Neural progenitor cell (in vitro differentiated cells): ENCODE results near the gene MFSD6L. TPM values are rescaled to one million over a fixed set of nuclear protein-coding genes. Genes with fewer than 3 reads are reported as not detected.
A peak's percentile ranks its signal among the peaks of the same experiment; 100 is the strongest.

Experiments
- DNase-seq: peaks from one replicate; pipeline ENCODE4 v3.0.0-alpha.2; 2016; ENCODE audit warnings: low spot score
- H2AFZ ChIP-seq: fragments of 200-600 bp; sonication (generic); replicated peaks from 2 replicates; pipeline ENCODE4 v1.6.1; 2016; ENCODE audit warnings: antibody characterized with exemption
- H3F3A ChIP-seq: fragments of 200-600 bp; sonication (generic); 2 replicates; pipeline ENCODE4 v1.6.1; 2016; ENCODE audit warnings: antibody characterized with exemption, low read depth
- H3K27ac ChIP-seq: fragments of 200-600 bp; sonication (generic); 2 replicates; pipeline ENCODE4 v1.5.1; 2016; ENCODE audit warnings: mild to moderate bottlenecking
- H3K27me3 ChIP-seq: fragments of 200-600 bp; sonication (generic); 2 replicates; pipeline ENCODE4 v1.6.1; 2016; ENCODE audit warnings: mild to moderate bottlenecking, moderate library complexity
- H3K36me3 ChIP-seq: fragments of 200-600 bp; sonication (generic); 2 replicates; pipeline ENCODE4 v1.5.1; 2016
- H3K4me1 ChIP-seq: fragments of 200-600 bp; sonication (generic); 2 replicates; pipeline ENCODE4 v1.6.1; 2016; ENCODE audit warnings: mixed run types
- H3K4me2 ChIP-seq: fragments of 200-600 bp; sonication (generic); 2 replicates; pipeline ENCODE4 v1.6.1; 2016
- H3K4me3 ChIP-seq: fragments of 200-600 bp; sonication (generic); 2 replicates; pipeline ENCODE4 v1.5.1; 2016
- H3K79me2 ChIP-seq: fragments of 200-600 bp; sonication (generic); 2 replicates; pipeline ENCODE4 v1.6.1; 2016; ENCODE audit warnings: low read depth
- H3K9ac ChIP-seq: fragments of 200-600 bp; sonication (generic); 2 replicates; pipeline ENCODE4 v1.6.1; 2016
- H3K9me3 ChIP-seq: fragments of 200-600 bp; sonication (generic); 2 replicates; pipeline ENCODE4 v1.5.1; 2016; ENCODE audit warnings: low read depth
- H4K20me1 ChIP-seq: fragments of 200-600 bp; sonication (generic); 2 replicates; pipeline ENCODE4 v1.6.1; 2016; ENCODE audit warnings: low read depth
- H3K27ac Mint-ChIP-seq: 3 replicates; pipeline ENCODE4 v1.8.0; 2021; ENCODE audit warnings: mixed read lengths
- H3K27me3 Mint-ChIP-seq: 2 replicates; pipeline ENCODE4 v1.8.0; 2022; ENCODE audit warnings: low read depth, mild to moderate bottlenecking, inconsistent platforms, moderate library complexity, mixed read lengths; ENCODE audit not compliant: insufficient read depth
- H3K36me3 Mint-ChIP-seq: 3 replicates; pipeline ENCODE4 v1.8.0; 2021; ENCODE audit warnings: mixed read lengths
- H3K4me1 Mint-ChIP-seq: 3 replicates; pipeline ENCODE4 v1.8.0; 2021; ENCODE audit warnings: mixed read lengths
- H3K4me3 Mint-ChIP-seq: 3 replicates; pipeline ENCODE4 v1.8.0; 2021; ENCODE audit warnings: mild to moderate bottlenecking, moderate library complexity, mixed read lengths
- H3K9me3 Mint-ChIP-seq: 3 replicates; pipeline ENCODE4 v1.8.0; 2020; ENCODE audit warnings: mixed read lengths
- CTCF ChIP-seq: fragments of 200-600 bp; sonication (generic); IDR thresholded peaks from 2 replicates; pipeline ENCODE4 v1.5.1; 2017; ENCODE audit warnings: antibody characterized with exemption, mild to moderate bottlenecking
- EZH2 ChIP-seq: fragments of 200-600 bp; sonication (generic); IDR thresholded peaks from 2 replicates; pipeline ENCODE4 v1.6.1; 2017; ENCODE audit warnings: antibody characterized with exemption, mild to moderate bottlenecking, moderate library complexity
- EZH2phosphoT487 ChIP-seq: fragments of 200-600 bp; sonication (generic); IDR thresholded peaks from 2 replicates; pipeline ENCODE4 v1.6.1; 2017; ENCODE audit warnings: antibody characterized with exemption
- total RNA-seq: library from RNA; depleted of rRNA; stranded (reverse); fragments of >200 nt; gene quantifications from 2 replicates; pipeline ENCODE4 v1.2.3, GENCODE V29; 2015; ENCODE audit warnings: low replicate concordance

Gene MFSD6L
- total RNA-seq, 1 donor from 2014 or later = not detected

GRCh38 chr17:8791248-8791909 is 7.8 kb downstream of the MFSD6L start:
- Mint-ChIP-seq H3K4me1 (peaks cover 9% of the 10 kb centered on the region), H3K36me3 (no peaks in the 10 kb centered on the region), H3K27ac (no peak overlapping the region), H3K4me3 (no peak overlapping the region), H3K27me3 (peaks cover 2% of the 10 kb centered on the region), H3K9me3 (peaks cover 3% of the 10 kb centered on the region)
- Histone ChIP-seq H3K9ac (no peak overlapping the region), H3K27ac (no peak overlapping the region), H4K20me1 (no peaks in the 10 kb centered on the region), H3K27me3 (no peaks in the 10 kb centered on the region), H3K4me3 (no peak overlapping the region), H3K9me3 (no peaks in the 10 kb centered on the region), H3K79me2 (no peaks in the 10 kb centered on the region), H3K4me2 (no peak overlapping the region), H3F3A (no peaks in the 10 kb centered on the region), H2AFZ (no peak overlapping the region), H3K4me1 (peaks cover 6% of the 10 kb centered on the region), H3K36me3 (no peaks in the 10 kb centered on the region)
- no peak for TF ChIP-seq EZH2phosphoT487
- TF ChIP-seq EZH2 = no peak
- peak; percentile 35 for TF ChIP-seq CTCF
- DNase-seq = no peak

- no peak for TF ChIP-seq EZH2
- TF ChIP-seq EZH2phosphoT487 = no peak
- TF ChIP-seq CTCF = no peak
- H3K9me3 ChIP-seq = no peaks in the 10 kb centered on the region
Measured at GRCh38 chr17:8789743-8790142, 9.4 kb downstream of the MFSD6L start.

GRCh38 chr17:8788998-8789397 is 10.2 kb downstream of the MFSD6L start:
- no peak for DNase-seq
- TF ChIP-seq EZH2 = no peak
- TF ChIP-seq EZH2phosphoT487 = no peak
- no peak for TF ChIP-seq CTCF
- Histone ChIP-seq H3K4me1 (peaks cover 6% of the 10 kb centered on the region), H3K4me2 (no peak overlapping the region), H3K9ac (no peak overlapping the region), H3K27me3 (no peaks in the 10 kb centered on the region), H3K27ac (no peak overlapping the region), H3K4me3 (no peak overlapping the region), H3K36me3 (no peaks in the 10 kb centered on the region), H2AFZ (no peak overlapping the region), H3F3A (peaks cover 6% of the 10 kb centered on the region), H3K79me2 (no peaks in the 10 kb centered on the region), H3K9me3 (no peaks in the 10 kb centered on the region), H4K20me1 (no peaks in the 10 kb centered on the region)
- Mint-ChIP-seq H3K27me3 (peaks cover 2% of the 10 kb centered on the region), H3K4me1 (peaks cover 6% of the 10 kb centered on the region), H3K36me3 (no peaks in the 10 kb centered on the region), H3K9me3 (peaks cover 3% of the 10 kb centered on the region), H3K27ac (no peak overlapping the region), H3K4me3 (no peak overlapping the region)

More at GRCh38 chr17:8789743-8790142, 9.4 kb downstream of the MFSD6L start:
- peaks cover 2% of the 10 kb centered on the region for H3K27me3 Mint-ChIP-seq
- peaks cover 6% of the 10 kb centered on the region for H3K4me1 ChIP-seq
- no peaks in the 10 kb centered on the region for H3K36me3 Mint-ChIP-seq
- no peaks in the 10 kb centered on the region for H3K36me3 ChIP-seq
- H3K4me2 ChIP-seq = no peak overlapping the region
- peaks cover 3% of the 10 kb centered on the region for H3K9me3 Mint-ChIP-seq
- H2AFZ ChIP-seq = no peak overlapping the region
- peaks cover 9% of the 10 kb centered on the region for H3K4me1 Mint-ChIP-seq
- H3K79me2 ChIP-seq = no peaks in the 10 kb centered on the region
- peaks cover 6% of the 10 kb centered on the region for H3F3A ChIP-seq
- H3K27me3 ChIP-seq = no peaks in the 10 kb centered on the region
- H3K9ac ChIP-seq = no peak overlapping the region
- no peak for DNase-seq
- H3K27ac ChIP-seq = no peak overlapping the region
- H3K27ac Mint-ChIP-seq = no peak overlapping the region
- no peak overlapping the region for H3K4me3 ChIP-seq
- H4K20me1 ChIP-seq = no peaks in the 10 kb centered on the region
- no peak overlapping the region for H3K4me3 Mint-ChIP-seq
